IPS DF 19.7 (cell line): Measurements from ENCODE around the gene BCL11A.

Source experiments
- DNase-seq: peaks from one replicate; pipeline ENCODE4 v3.0.0-alpha.2; 2013; ENCODE audit warnings: low read depth, low spot score

Gene BCL11A

DNA sequence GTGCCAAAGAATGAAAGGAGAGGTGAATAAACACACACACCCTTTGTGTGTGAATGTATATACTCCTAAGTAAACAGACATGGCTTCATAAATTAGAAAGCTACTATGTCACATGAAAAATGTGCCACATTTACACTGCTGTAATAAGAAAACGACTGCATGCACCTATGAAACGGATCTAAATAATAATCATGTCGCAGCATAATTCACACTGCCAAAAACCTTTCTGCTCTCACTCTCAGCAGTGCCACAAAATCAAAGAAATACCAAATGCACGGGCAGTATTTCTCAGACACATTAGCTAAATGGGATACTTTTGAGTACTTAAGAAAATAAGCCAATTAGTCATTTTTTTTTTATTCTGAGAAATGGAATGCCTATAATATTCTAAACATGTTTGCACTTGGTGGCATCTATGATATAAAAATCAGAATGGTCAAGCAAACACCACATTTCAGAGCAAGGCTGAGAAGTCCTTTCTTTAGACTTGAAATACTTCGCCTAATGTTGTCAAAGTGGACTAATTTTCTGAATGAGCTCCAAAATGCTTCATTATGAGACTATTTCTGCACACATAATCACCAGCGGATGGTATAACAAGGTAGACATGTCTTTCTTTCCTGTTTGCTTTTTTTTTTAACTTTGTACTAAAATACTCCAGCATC lies 6.6 kb downstream of the BCL11A start:
- no peak for DNase-seq

DNA sequence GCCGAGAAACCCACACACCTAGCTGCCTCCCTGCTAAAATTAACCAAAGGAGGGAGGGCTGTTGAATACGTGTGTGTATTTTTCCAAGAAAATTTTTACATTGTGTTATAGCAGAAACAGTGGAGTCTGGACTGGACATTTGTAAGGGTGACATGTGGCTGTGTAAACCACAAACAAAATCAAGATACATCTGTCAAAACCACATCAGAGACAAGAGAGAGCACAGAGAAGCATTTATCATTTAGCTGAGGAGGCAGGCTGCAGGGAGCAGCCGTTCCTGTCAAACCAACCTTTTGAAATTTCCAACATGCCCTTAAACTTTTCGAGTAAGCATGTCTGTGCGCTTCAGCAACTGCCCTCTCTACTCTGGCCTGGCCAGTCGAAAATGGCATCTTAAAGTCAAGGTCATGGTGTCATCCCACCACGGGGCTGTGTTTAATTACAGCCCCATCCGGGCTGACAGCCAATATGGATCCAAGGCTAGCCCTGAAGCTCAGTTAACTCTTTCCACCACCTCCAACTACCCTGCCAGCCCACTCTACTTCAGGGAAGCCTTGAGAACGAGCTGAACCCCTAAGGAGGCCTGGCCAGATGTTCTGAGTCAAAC lies 8.4 kb downstream of the BCL11A start:
- DNase-seq: no peak

DNA sequence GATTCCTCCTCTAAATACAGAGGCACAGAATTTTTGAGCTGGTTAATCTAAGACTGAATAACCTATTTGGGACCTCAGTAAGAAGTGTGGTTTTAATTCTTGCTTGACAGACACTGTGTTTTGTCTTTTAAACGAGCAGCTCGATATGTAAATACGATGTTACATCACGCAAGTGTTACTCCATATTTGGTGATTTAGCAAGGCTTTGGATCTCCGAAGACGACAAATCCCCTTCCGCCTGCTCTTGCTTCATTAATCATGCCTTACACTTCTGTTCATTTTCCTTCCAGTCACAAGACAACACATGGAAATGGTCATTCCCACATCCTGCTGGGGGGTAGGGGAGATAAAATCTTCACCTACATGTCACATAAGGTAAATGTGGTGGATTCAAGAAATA lies 9.4 kb downstream of the BCL11A start:
- no peak for DNase-seq

DNA sequence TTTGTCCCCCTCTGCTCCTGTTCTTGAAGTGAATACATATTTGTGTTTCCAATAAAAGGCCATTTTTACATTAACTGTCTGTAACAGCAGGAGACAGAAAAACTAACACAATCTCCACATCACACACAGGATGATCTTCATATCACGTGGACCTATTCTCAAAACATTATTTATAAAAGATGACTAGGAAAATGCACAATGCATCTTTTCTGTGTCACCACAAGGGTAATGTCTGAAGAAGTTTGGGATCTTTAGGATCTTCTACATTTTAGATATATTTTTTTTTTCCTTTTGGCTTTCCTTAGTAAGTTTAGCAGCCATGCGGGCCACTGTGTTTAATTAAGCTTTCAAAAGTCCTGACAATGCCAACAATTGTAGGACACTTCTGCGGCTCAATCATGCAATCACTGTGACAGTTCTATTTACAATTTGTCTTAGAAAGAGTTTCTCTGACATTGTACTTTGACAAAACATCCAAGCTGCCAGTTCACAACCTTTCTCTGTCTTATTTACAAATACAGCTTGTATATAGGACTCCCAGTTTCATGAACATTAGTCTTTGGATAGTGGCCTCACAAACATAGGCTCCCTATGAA lies 12.3 kb downstream of the BCL11A start:
- no peak for DNase-seq

DNA sequence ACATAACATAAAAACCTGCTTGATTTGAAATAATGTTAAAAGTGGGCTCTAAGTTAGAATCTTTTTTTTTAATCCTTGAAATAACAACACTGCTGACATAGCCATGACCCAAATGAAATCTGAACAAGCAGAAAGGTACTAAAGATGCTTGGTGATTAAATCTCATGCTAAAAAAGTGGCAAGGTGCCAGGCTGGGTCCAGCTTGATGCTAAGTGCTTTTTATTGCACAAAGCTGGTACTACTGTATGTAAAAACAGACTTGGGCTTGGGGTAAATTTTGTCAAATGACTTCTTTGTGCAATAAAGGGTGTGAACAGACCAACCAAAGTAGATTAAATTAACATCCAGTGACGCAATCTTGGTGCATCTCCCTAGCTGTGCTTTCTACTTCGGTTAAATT lies 13.4 kb downstream of the BCL11A start:
- DNase-seq: no peak

- no peak for DNase-seq
These were observed 14.3 kb downstream of the BCL11A start for GRCh38 chr2:60539140-60539539.

DNA sequence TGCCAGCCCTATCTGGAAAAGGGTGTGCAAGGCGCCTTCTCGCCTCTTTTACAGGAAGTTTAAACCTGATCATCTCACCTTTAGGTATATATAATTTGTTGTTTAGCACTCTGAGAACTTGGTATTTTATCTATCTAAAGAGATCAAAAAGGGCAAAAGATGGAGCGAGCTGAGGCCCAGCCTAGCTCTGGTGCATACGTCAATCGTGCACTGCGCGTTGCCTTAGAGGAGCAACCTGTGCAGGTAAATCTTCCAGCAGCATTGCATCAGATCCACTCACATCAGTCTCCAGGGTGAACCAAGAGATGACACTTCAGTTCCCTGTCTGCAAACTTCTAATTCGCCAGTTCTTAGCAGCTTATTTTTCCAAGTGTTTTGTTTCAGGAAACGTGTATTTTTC lies 15.4 kb downstream of the BCL11A start:
- DNase-seq: no peak

DNA sequence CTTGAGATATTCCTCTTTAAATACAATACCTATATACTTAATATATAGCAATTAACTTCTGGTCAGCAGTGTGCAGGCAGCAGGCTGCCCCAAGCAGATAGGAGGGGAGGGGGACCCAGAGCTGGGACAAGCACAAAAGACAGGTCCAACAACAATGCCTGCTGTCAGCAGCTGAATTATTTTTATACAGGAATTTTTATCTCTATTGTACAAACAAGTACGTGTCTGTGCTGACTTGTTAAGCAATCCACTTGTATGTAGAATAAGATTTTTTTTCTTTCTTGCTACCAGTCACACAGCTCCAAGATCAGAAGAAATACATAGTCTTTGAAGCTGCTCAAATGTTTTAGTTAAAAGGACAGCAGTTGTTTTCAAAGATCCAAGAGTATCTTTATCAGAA lies 16.7 kb downstream of the BCL11A start:
- no peak for DNase-seq

GRCh38 chr2:60535685-60536312 lies 17.7 kb downstream of the BCL11A start:
- DNase-seq: no peak

DNA sequence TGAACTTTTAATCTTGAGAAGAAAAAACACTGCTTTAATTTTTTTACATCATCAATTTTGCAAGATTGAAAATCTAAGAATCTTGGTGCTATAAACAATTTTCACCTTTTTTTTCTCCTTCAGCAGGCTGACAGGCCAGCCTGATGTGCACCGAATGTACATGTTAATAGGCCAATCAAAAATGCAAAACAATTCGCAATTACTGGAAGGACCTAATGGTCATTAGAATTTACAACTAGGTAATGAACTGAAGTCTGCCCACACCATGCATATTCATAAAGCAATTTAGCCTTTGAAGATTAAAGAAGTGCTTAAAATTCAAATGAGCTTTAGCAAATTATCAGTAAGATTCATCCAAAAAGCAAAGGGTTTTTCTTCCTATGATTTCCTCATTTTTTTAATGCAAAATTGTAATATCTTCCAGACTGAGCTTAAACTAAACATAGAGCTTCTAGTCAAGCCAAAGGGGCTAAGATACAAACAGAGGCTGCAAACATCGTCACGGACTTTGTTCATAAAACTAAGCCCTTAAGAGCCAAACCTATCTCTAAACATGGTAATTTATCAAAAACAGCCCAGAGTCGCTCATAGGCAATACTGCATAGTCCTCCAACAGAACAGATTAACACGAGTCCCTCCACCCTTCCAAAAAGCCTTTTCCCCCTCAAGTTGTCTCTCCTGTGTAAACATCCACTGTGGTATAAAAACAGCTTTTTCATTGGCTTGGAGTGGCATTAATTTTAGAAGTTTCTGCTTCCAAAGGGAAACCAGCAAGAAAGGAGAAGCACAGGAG lies 18.4 kb downstream of the BCL11A start:
- DNase-seq: no peak

- no peak for DNase-seq
These were observed 19.3 kb downstream of the BCL11A start for GRCh38 chr2:60534052-60534685.

GRCh38 chr2:60533101-60534051 lies 20.1 kb downstream of the BCL11A start:
- no peak for DNase-seq

DNA sequence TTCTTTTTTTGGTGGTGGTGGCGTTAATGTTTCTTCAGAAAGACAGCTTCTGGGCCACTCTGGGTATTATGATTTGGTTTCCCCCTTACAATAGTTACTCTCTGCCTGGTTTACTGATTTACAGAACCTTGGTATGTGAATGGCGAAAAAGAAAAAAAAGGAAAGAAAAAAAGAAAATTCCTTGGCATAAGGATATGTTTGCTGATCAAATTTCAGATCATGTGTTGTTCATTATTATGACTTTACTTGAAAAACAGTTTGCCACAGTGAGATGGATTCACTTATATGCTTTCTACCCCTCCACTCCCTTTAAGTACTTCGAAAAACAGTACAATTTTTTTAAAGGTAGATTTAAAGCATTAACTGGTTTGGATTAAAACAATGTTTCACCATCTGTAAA lies 21.0 kb downstream of the BCL11A start:
- DNase-seq: no peak

GRCh38 chr2:60531701-60532133 lies 21.7 kb downstream of the BCL11A start:
- DNase-seq: no peak

- DNase-seq: no peak
These were observed 22.7 kb downstream of the BCL11A start for GRCh38 chr2:60530660-60531281.

DNA sequence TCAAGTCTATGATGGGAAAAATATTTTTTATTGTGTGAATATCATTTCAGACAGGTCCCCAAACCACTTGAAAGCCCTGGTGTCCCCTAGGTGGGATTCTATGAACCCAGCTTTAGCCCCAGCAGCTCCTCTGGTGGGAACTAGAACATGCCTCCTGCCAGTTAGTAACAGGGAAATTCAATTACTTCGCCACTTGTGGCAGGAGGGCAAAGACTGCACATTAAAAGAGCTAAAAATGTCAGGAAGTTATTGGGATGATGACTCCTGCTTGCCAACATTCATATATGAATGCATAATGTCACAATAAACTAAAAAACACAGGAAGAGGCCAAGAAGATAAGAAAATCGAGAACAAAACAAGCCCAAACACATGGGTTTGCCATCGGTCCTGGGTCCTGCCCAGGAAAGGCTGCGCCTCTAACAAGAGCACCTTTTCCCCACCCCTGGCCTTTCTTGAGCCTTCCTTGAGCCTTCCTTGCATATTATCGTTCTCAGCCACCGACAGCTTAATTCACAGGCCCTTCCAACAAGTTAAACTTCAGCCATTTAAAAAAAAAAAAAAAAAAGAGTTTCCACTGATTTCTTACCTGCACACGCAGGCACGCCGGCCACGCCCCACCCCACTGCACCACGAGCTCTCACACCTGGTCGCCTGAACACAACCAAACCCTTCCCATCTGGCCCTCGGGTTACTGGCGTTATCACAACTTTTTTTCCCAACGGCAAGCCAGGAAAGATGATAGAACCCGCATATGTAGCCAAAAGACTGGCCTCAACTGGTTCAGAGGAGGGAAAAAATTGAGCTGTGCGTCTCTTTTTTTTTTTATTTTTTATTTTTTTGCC lies 23.4 kb downstream of the BCL11A start:
- DNase-seq: no peak

- no peak for DNase-seq
These were observed 24.2 kb downstream of the BCL11A start for GRCh38 chr2:60529136-60529784.

DNA sequence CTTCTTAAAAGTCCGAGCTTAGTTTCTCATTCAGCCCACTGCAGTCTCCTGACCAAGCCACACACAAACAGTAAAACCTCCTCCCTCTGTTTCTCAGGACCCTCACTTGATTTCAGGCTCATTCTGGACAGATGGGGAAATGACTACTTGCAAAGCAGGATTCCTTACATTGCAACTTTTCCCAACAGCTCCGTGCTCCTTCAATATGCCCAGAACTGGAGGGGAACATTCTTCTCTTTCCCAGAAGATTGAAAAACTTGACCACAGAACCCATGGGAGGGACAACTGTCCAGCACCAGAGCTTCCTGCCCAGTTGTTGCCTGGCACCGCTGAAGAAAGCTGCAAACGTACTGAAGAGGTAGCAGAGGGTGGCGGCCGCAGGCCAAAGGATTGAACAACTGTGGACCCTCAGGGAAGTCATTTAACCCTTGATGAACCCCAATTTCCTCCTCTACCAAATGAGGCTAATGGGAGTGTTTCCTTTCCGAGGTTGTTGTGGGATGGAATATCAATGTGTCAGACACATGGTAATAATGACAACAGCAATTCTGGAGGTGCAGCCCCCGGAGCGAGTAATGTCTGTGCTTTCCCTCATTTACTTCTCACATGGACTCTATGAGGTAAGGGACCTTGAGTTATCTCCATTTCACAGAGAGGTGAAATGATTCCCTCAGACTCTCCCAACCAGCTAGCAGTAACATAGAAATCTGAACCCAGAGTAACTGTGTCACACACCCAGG lies 25.0 kb downstream of the BCL11A start:
- no peak for DNase-seq
